NCI-H1105 (cell line): ENCODE data around the gene C6orf132.
A peak's percentile ranks its signal among the peaks of the same experiment; 100 is the strongest.
"Not testable (repeated sequence)": the region's sequence is repeated elsewhere in the genome, so short reads cannot be mapped to it uniquely, and the experiment has no call there.

Experiments used
- DNase-seq: peaks from one replicate; lab custom pipeline; 2025; lab: John Stamatoyannopoulos, UW

Gene C6orf132

DNA sequence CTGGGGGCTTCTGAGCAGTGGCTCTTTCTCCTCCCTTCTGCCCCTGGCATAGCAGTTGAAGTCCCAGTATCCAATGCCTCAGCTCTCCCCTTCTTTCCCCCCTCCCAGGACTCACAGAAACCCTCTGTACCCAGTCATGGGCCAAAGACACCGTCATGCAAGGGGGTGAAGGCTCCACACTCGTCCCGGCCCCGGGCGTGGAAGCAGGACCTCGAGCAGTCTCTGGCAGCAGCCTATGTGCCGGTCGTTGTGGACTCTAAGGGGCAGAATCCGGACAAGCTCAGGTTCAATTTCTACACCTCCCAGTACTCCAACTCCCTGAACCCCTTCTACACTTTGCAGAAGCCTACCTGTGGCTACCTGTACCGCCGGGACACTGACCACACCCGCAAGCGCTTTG lies 20.4 kb upstream of the C6orf132 start:
- DNase-seq: no peak

DNA sequence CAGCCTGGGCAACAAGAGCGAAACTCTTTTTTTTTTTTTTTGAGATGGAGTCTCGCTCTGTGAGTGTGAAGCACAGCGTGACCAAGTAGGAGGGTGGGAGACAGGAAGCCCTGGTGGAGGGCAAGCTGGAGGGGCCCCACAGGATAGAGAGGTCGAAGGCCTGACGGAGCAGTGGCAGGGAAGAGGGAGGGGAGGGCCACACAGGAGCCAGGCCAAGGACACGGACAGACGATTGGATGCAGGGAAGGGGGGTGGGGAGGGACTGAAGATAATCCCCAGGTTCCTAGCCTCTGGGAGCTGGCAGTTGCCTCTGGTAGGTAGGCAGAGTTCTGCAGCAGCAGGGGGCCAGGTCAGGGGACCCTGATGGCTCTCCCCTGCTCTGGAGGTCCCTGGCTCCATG lies 20.0 kb upstream of the C6orf132 start:
- no peak for DNase-seq

DNA sequence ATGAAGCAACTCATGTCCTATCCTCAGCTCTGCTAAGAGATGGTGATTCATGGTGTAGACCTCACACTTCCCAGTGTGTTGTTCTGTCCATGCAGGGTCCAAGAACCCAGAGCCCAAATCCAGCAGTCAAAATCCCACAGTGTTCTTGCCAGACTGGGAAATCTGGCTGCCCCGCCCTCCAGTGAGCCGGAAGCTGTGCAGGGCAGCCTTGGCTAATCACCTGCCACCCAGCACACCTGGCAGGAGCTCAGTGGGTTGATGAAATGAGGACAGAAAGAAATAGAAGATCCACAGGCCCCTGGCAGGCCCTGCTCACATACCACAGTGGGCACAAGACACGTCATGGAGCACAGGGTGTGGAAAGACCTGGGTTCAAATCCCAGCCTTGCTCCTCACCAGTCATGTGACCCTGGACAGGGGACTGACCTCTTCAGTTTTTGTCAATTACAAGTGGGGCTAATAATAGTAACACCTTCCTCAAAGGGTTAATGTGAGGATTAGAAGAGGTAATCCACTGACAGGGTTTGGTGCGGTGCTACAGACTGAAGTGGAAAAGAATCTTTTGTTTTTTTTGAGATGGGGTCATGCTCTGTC lies 17.1 kb upstream of the C6orf132 start:
- no peak for DNase-seq

DNA sequence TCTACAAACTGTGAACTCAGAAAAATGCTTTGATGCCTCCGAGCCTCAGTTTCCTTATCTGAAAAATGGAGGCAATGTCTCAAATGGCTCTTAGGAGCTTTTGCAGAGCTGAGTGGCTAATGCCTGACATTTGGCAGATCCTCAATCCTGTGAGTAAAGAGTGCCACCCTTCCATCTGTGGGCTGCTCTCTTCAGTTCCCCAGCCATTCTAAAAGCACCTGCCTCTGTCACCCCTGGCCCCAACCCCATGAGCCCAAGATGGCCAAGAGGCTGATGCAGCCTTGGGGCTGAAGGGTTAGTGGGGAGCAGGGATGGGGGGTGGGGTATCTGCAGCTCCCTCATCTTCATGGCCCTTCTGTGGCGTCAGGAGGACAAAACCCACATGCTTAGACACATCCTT lies 16.2 kb upstream of the C6orf132 start:
- no peak for DNase-seq

- no peak for DNase-seq
These were observed 15.6 kb upstream of the C6orf132 start for GRCh38 chr6:42158011-42158410.

GRCh38 chr6:42156638-42157037 lies 14.2 kb upstream of the C6orf132 start:
- no peak for DNase-seq

GRCh38 chr6:42155293-42155692 lies 12.9 kb upstream of the C6orf132 start:
- no peak for DNase-seq

- no peak for DNase-seq
These were observed 12.2 kb upstream of the C6orf132 start for GRCh38 chr6:42154461-42155209.

- DNase-seq: no peak
These were observed 11.5 kb upstream of the C6orf132 start for GRCh38 chr6:42153921-42154320.

DNA sequence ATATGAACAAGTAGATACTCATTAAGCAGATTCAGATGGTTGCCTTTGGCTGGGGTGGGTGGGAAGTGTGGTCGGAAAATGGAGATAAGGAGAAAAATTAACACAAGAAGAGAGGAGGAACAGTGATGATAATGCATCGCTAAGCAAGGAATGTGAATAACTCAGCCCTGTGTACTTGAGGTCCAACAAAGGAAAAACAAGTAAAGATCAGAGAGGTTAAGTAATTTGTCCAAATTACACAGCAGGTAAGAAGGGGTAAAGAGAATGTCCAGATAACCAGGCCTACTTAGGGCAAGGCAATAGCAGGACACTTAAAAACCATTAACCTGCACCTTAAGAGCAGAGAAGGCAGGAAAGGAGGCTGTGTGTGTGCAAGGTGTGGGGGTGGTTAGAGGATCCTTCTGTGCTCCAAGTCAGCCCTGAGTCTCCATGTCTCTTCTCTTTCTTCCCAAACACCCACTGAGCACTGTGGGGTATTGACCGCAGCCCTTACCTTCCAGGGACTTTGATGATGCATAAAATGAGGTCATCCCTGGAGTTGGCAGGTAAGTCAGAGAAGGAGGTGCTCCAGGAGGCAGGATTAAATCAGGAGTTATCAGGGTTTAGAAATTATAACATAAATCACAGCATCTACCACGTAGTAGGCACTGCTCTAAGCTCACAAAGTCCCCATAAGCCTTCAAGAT lies 10.3 kb upstream of the C6orf132 start:
- DNase-seq: not testable (repeated sequence)

DNA sequence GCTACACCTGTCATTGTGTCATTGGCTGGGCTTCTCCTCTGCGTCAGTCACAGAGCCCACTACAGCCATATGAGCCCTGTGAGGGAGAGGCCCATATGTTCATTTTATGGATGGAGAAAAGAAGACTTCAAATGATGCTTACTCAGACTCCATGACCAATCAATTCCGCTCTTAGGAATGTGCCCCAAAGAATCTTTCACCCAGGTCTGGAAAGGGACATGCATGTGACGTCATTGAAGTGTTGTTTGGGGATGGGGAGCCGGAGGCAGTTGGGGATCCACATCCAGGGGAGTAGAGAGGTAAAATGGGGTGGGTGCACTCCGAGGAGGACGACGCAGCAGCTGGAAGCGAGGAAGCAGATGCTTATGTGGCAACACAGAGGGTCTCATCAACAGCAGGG lies 9.6 kb upstream of the C6orf132 start:
- no peak for DNase-seq

- no peak for DNase-seq
These were observed 7.8 kb upstream of the C6orf132 start for GRCh38 chr6:42150254-42150653.

DNA sequence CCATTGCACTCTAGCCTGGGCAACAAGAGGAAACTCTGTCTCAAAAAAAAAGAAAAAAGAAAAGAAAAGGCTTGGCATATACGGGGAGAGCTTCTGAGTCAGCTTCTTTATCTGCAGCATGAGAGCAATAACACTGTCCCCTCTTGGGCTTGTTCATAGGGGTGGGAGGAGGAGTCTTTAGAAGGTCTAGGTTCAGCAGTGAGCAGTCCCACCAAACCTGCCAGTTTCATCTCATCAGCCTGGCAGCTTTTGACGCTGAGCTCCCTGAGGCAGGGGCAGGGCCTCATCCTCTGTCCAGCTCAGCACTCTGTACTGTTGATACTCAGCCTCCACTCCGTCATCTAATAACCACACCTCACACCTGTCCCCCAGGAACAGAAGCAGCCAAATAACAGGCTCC lies 5.6 kb upstream of the C6orf132 start:
- no peak for DNase-seq

DNA sequence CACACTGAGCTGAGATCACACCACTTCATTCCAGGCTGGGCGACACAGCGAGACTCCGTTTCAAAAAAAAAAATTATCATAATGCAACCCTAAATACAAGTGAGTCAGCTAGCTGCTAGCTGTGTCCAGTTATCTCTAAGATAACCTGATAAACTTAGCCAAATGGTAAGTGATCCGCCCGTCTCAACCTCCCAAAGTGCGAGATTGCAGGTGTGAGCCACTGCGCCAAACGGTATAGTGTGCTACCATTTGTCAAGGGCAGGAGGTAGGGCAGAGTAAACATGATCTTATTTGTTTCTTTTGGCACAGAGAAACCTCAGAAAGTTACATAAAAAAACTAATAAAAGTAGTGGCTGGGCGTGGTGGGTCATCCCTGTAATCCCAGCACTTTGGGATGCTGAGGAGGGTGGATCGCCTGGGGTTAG lies 4.7 kb upstream of the C6orf132 start:
- no peak for DNase-seq

DNA sequence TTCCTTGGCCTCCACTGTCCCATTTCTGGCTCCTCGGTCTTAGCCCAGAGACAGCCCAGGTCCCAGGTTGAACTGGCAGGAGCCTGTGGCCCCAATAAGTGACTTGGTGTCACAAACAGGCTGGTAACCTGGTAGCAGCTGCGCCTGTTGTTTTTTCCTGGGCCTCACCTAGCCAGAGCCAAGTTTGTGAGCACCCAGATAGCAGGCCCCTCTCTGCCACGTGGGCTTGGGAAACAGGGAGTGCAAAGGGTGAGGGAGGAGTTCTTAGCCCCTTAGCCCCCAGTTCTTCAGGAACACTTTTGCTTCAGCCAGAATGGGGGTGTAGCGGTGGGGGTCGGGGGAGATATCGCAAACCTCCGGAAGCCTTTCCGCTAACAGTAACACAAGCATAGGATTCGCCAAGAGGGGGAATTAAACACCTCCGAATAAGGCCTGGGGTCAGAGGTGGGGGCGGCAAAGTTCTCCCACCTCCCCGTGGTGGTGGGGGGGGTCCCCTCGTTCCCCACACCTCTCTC lies 760 bp downstream of the C6orf132 start:
- DNase-seq: peak; percentile 1

DNA sequence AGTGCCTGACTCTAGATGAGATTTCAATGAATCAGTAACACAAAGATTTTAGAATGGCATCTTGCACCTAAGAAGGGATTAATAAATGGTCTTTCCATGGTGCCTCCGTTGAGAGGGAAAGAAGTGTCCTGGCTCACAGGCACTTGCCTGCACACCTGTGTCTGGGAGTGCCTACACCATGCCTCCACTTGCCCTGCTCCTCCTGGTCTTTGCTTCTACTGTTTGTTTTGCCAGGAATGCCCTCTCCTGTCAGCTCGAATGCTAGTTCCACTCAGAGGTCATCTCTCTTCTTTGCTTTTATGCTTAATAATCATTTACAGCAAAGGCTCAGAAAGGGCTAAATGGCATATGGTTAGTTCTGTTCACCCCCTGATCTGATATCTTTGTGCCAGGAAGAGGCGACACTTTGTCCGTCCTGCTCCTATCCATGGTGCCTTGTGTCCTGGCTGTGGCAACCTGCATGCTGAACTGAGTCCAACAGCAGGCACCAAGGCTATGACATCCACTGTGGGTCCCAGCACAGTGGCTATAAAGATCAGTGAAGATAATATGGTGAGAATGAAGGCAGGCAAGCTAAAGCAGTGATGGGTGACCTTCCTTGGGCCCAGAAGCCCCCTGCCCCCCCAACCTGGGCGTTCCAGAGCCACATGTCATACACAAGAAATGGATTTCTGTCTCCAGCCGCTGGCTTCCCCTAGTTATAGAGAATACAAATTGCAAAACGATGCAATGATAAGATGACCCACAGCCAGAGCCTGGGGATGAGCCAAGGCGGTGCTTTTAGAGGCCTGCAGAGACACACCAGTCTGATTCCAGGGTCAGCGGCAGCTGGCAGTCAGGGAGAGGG lies 1.4 kb downstream of the C6orf132 start:
- DNase-seq: no peak

DNA sequence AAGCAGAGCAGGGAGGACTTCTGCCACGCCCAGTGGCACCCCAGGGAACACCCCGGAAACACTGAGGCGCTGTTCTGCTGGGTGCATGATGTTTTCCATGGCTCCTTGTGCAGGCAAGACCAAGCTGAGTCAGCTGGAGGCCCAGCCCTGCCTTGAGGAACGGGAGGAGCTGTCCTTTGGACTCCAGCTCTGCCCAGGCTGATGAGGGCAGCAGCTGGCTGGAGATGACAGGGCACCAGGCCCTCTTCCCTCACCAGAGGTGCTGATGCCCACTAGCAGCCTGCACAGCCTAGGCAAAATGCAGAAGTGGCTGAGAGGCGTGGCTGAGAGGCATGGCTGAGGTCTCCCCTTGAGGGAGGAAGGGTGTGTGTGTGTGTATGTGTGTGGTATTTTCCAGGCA lies 2.4 kb downstream of the C6orf132 start:
- DNase-seq: no peak

DNA sequence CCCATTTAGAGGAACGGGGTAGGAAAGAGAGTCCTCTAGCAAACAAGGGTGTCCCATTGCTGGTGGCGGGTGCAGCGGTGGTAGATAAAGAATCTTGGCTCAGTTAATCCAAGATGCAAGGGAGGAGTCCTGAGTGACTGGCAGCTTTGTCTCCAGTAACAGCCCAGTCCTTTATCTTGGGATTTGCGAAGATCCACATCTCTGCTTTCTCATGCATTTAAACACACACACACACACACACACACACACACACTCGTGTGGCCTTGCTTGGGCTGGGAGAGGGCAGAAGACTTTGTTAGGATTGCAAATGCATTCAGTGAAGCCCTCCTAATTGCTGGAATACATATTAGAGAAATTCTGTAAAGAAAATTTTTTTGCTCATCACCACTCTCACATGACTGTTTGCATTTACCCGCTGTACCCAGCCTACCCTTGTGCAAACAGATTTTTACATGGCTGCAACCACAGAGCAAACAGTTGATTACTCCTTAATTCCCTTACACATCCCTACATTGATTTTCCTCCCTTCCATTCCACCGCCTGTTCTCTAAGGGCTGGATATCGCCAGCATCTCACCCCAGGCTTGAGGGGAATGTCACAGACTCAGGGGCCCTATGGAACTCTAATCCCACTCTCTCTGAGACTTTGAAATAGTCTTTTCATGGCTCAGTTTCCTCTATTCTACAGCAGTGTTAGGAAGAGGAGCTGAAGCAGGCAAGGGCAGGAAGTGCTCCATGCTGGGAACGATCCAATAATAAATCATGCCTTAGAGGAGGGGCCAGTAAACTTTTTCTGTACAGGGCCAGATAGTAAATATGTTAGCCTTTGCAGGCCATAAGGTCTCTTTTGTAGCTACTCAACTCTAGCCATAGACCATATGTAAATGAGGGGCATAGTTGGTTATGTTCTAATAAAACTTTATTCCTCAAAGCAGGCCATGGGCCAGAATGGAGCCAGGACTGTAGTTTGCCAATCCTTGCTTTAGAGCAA lies 3.5 kb downstream of the C6orf132 start:
- DNase-seq: no peak

DNA sequence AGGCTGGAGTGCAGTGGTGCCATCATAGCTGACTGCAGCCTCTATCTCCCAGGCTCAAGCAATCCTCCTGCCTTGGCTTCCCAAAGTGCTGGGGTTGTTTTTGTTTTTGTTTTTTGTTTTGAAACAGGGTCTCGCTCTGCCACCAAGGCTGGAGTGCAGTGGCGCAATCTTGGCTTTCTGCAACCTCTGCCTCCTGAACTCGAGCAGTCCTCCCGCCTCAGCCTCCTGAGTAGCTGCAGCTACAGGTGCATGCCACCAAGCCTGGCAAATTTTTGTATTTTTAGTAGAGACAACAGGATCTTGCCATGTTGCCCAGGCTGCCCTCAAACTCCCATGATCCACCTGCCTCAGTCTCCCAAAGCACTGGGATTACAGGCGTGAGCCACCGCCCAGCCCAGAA lies 4.2 kb downstream of the C6orf132 start:
- DNase-seq: no peak

GRCh38 chr6:42137194-42137753 lies 5.1 kb downstream of the C6orf132 start:
- DNase-seq: no peak
